Cardiac fibroblast (primary cell): ENCODE measurements around the gene KCTD20.
A peak's percentile ranks its signal among the peaks of the same experiment; 100 is the strongest.

Experiments
- DNase-seq, 2 donors: peaks; one replicate each; pipeline versions ENCODE4 v3.0.0 to v3.0.0-alpha.2; 2010; ENCODE audit warnings: low read depth in 2 of 2
- H3K4me3 ChIP-seq, 2 donors: replicated peaks in 1 of 2; 1 replicate in 1 of 2; 2 replicates in 1 of 2; pipeline ENCODE4 v1.5.1; 2011; ENCODE audit warnings: low read depth in 2 of 2, low read length in 2 of 2, mild to moderate bottlenecking in 2 of 2, moderate library complexity in 1 of 2
- CTCF ChIP-seq: IDR thresholded peaks from one replicate; pipeline ENCODE4 v1.5.1; 2011; ENCODE audit warnings: low read depth, mild to moderate bottlenecking, low read length, inconsistent platforms

Gene KCTD20

GRCh38 chr6:36418558-36418957, 24.2 kb upstream of the KCTD20 start:
- H3K4me3 ChIP-seq: no peak overlapping the region
- TF ChIP-seq CTCF: no peak
- no peak for DNase-seq

- TF ChIP-seq CTCF: no peak
- no peak for DNase-seq
- H3K4me3 ChIP-seq: no peak overlapping the region
Measured at GRCh38 chr6:36419310-36419709, 23.5 kb upstream of the KCTD20 start.

GRCh38 chr6:36422714-36423100, 20.1 kb upstream of the KCTD20 start:
- peak overlapping the region; percentile 26 to 60 for H3K4me3 ChIP-seq
- no peak for TF ChIP-seq CTCF
- no peak for DNase-seq

GRCh38 chr6:36423101-36423824, 19.5 kb upstream of the KCTD20 start:
- peak overlapping the region; percentile 60 for H3K4me3 ChIP-seq
- peak; percentile 98 for DNase-seq
- TF ChIP-seq CTCF: peak; percentile 63

GRCh38 chr6:36426622-36427021, 16.2 kb upstream of the KCTD20 start:
- TF ChIP-seq CTCF: no peak
- no peak for DNase-seq
- H3K4me3 ChIP-seq: no peak overlapping the region

- no peak for TF ChIP-seq CTCF
- DNase-seq: peak in 1 of 2 donors; percentile 39
Measured at GRCh38 chr6:36428911-36429310, 13.9 kb upstream of the KCTD20 start.

GRCh38 chr6:36430351-36430750, 12.4 kb upstream of the KCTD20 start:
- no peak for TF ChIP-seq CTCF
- no peak overlapping the region for H3K4me3 ChIP-seq
- peak in 1 of 2 donors; percentile 61 for DNase-seq

More at GRCh38 chr6:36428911-36429310, 13.9 kb upstream of the KCTD20 start:
- no peak overlapping the region for H3K4me3 ChIP-seq
